Lower leg skin (tissue), 4 donors: ENCODE measurements around the gene RNPEP. TPM values are rescaled to one million over a fixed set of nuclear protein-coding genes. Genes with fewer than 3 reads are reported as not detected.

ENCODE experiments used
- DNase-seq, 2 donors: peaks; one replicate each; pipeline ENCODE4 v3.0.0-alpha.2; 2019; ENCODE audit warnings: low spot score in 2 of 2
- H3K4me3 ChIP-seq: fragments of 200-600 bp; sonication (generic); 2 replicates; pipeline ENCODE4 v1.5.1; 2017; ENCODE audit warnings: mild to moderate bottlenecking, low read depth; ENCODE audit not compliant: poor library complexity, severe bottlenecking
- POLR2A ChIP-seq, 2 donors: fragments of 450-650 bp; IDR thresholded peaks; one replicate each; pipeline ENCODE4 v1.6.1; 2016 to 2017; ENCODE audit warnings: antibody characterized with exemption in 2 of 2, mild to moderate bottlenecking in 1 of 2, moderate library complexity in 1 of 2
- WGBS, 2 donors: methylation state at CpG; one replicate each; pipeline ENCODE4 v1.1.5; 2018; 5-methylcytosine and 5-hydroxymethylcytosine counted together
- intact Hi-C: fragments of 100-400 bp; cut with DNase I; formaldehyde crosslinking; loops from one replicate; pipeline ENCODE4 v1.15.0; 2023; ENCODE audit warnings: low total_unique reads
- total RNA-seq, 4 donors: library from RNA; depleted of rRNA; stranded (reverse); fragments of >200 nt; gene quantifications; one replicate each; pipeline ENCODE4 v1.1.0, GENCODE V29; 2016
- TF ChIP-seq, protein P1 (sequence below), 3 donors: fragments of 450-650 bp; IDR thresholded peaks; one replicate each; pipeline ENCODE4 v1.5.1; 2016; ENCODE audit warnings: antibody characterized with exemption in 3 of 3, mild to moderate bottlenecking in 3 of 3, moderate library complexity in 2 of 3

RNPEP gene
- total RNA-seq, 4 donors from 2014 or later, result 46.2 to 111 (median 85.3) TPM

DNA sequence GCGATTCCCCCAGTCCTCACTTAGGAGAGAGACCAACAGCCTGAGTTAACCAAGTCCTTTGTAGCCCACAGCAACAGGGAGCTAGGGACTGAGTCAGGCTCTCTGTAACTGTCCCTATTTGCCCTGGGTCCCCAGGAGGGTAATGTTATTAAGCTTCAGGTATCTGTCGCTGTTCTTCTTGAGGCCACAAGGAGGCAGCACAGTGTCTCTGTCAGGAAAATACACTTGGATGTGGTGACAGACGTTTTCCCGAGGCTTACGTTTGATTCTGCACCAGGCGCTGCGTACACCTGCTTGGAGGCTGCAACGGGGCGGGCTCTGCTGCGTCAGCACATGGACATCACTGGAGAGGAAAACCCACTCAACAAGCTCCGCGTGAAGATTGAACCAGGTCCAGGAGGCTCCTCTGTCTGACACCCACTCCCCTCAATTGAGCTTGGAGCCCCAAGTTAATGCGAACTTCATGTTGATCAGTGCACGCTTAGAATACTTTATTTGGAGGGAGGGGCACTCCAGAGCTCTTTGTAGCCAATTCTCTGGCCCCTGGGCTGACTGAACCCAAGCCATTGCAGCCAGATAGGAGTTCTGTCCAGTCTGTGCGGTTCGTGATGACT, 17.3 kb downstream of the RNPEP start:
- 53 to 64% methylated on average over 16 of the region's 16 CpGs for WGBS, 2 donors
- TF ChIP-seq, protein P1, sequence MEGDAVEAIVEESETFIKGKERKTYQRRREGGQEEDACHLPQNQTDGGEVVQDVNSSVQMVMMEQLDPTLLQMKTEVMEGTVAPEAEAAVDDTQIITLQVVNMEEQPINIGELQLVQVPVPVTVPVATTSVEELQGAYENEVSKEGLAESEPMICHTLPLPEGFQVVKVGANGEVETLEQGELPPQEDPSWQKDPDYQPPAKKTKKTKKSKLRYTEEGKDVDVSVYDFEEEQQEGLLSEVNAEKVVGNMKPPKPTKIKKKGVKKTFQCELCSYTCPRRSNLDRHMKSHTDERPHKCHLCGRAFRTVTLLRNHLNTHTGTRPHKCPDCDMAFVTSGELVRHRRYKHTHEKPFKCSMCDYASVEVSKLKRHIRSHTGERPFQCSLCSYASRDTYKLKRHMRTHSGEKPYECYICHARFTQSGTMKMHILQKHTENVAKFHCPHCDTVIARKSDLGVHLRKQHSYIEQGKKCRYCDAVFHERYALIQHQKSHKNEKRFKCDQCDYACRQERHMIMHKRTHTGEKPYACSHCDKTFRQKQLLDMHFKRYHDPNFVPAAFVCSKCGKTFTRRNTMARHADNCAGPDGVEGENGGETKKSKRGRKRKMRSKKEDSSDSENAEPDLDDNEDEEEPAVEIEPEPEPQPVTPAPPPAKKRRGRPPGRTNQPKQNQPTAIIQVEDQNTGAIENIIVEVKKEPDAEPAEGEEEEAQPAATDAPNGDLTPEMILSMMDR (IDR thresholded peaks at IDR 0.05), result no peak
- TF ChIP-seq POLR2A (IDR thresholded peaks at IDR 0.05), result no peak
- intact Hi-C loops, result loop anchor here (5.0 kb wide), 2 partner anchors 118 to 133 kb away; no protein-coding TSS in a partner anchor
- DNase-seq, result no peak
- no peak overlapping the region for H3K4me3 ChIP-seq

DNA sequence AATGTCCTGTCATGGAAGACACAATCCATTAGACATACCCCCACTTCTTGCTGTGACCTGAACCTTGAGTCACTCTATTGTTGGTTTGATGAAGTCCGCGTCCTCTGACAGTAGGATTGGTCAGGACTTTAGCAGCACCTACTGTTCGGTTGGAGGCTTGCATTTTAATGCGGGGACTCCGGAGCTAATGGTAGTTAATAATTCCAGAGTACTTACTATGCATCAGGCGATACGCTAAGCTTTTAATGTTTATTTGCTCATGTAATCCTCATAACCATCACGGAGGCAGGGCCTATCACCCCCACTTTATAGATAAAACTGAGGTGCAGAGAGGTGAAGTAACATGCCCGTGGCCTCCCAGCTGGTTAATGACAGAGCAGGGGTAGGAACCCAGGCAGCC, 20.1 kb downstream of the RNPEP start:
- TF ChIP-seq, protein P1 (IDR thresholded peaks at IDR 0.05), result no peak
- TF ChIP-seq POLR2A (IDR thresholded peaks at IDR 0.05), result no peak
- WGBS, 2 donors, result 87 to 88% methylated on average over 9 of the region's 9 CpGs
- H3K4me3 ChIP-seq, result no peak overlapping the region
- intact Hi-C loops, result loop anchor here (5.0 kb wide), 2 partner anchors 115 to 130 kb away; no protein-coding TSS in a partner anchor
- no peak for DNase-seq

DNA sequence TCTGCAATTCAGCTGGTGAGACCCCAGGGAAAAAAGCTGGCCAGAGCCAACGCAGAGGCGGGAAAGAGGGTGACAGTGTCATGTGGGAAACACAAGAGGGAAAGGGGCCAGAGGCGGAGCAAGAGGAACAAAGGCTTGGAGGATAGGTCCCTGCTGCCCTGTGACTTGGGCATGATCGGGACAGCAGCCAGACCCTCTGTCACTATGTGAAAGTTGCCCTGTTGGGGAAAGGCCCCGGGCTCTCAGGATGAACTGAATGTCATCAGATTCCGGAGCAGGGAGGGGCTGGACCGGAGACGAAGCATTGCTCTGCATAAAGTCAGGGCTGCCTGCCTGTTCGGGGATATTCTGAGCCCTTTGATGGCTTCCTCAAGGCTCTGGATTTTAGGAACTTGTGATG, 22.3 kb downstream of the RNPEP start:
- no peak for DNase-seq
- WGBS, 2 donors, result 56 to 58% methylated on average over 9 of the region's 9 CpGs
- no peak overlapping the region for H3K4me3 ChIP-seq
- TF ChIP-seq POLR2A (IDR thresholded peaks at IDR 0.05), result no peak
- TF ChIP-seq, protein P1 (IDR thresholded peaks at IDR 0.05), result no peak
- intact Hi-C loops, result loop anchor here (5.0 kb wide), 2 partner anchors 113 to 128 kb away; no protein-coding TSS in a partner anchor

DNA sequence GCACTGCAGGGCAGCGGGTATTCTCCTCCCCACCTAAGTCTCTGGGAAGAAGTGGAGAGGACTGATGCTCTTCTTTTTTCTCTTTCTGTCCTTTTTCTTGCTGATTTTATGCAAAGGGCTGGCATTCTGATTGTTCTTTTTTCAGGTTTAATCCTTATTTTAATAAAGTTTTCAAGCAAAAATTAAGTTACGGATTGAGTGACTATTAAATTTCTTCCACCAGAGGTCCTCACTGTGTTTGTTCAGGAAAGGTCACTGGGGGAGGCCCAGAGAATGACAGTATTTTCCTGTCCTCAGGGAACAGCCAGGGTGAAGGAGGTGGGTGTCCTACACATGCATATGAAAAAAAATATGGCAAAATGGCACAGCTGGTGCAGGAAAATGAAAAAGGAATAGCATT, 23.5 kb downstream of the RNPEP start:
- no peak overlapping the region for H3K4me3 ChIP-seq
- 74 to 85% methylated on average over 2 of the region's 2 CpGs for WGBS, 2 donors
- TF ChIP-seq POLR2A (IDR thresholded peaks at IDR 0.05), result no peak
- TF ChIP-seq, protein P1 (IDR thresholded peaks at IDR 0.05), result no peak
- no peak for DNase-seq
- intact Hi-C loops, result no loop called here

DNA sequence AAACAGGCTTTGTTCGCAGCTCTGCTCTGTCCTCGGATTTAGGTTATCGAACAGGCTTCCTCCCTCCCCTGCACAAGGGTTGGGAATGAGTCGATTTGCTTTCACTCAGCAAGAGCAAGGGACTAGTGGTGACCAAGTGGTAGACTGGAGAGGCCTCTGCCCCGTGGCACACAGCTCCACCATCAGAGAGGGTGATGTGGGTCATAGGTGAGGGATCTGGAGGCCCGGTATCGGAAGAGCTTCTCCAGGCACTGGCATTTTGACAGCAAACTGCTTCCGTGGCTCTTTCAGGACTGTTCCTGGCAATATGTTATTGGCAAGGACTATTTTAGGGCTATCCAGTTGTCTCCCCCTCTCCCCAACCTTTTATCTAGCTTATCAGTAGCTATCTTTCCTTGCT, 24.9 kb downstream of the RNPEP start:
- TF ChIP-seq, protein P1 (IDR thresholded peaks at IDR 0.05), result no peak
- TF ChIP-seq POLR2A (IDR thresholded peaks at IDR 0.05), result no peak
- intact Hi-C loops, result no loop called here
- H3K4me3 ChIP-seq, result no peak overlapping the region
- 52 to 56% methylated on average over 8 of the region's 8 CpGs for WGBS, 2 donors
- no peak for DNase-seq
